Neural progenitor cell (in vitro differentiated cells): Measurements from ENCODE around the gene STX17. TPM values are rescaled to one million over a fixed set of nuclear protein-coding genes. Genes with fewer than 3 reads are reported as not detected.
"Not testable (repeated sequence)": the region's sequence is repeated elsewhere in the genome, so short reads cannot be mapped to it uniquely, and the experiment has no call there.

Experiments
- DNase-seq: peaks from one replicate; pipeline ENCODE4 v3.0.0-alpha.2; 2016; ENCODE audit warnings: low spot score
- H2AFZ ChIP-seq: fragments of 200-600 bp; sonication (generic); replicated peaks from 2 replicates; pipeline ENCODE4 v1.6.1; 2016; ENCODE audit warnings: antibody characterized with exemption
- H3F3A ChIP-seq: fragments of 200-600 bp; sonication (generic); 2 replicates; pipeline ENCODE4 v1.6.1; 2016; ENCODE audit warnings: antibody characterized with exemption, low read depth
- H3K27ac ChIP-seq: fragments of 200-600 bp; sonication (generic); 2 replicates; pipeline ENCODE4 v1.5.1; 2016; ENCODE audit warnings: mild to moderate bottlenecking
- H3K27me3 ChIP-seq: fragments of 200-600 bp; sonication (generic); 2 replicates; pipeline ENCODE4 v1.6.1; 2016; ENCODE audit warnings: mild to moderate bottlenecking, moderate library complexity
- H3K36me3 ChIP-seq: fragments of 200-600 bp; sonication (generic); 2 replicates; pipeline ENCODE4 v1.5.1; 2016
- H3K4me1 ChIP-seq: fragments of 200-600 bp; sonication (generic); 2 replicates; pipeline ENCODE4 v1.6.1; 2016; ENCODE audit warnings: mixed run types
- H3K4me2 ChIP-seq: fragments of 200-600 bp; sonication (generic); 2 replicates; pipeline ENCODE4 v1.6.1; 2016
- H3K4me3 ChIP-seq: fragments of 200-600 bp; sonication (generic); 2 replicates; pipeline ENCODE4 v1.5.1; 2016
- H3K79me2 ChIP-seq: fragments of 200-600 bp; sonication (generic); 2 replicates; pipeline ENCODE4 v1.6.1; 2016; ENCODE audit warnings: low read depth
- H3K9ac ChIP-seq: fragments of 200-600 bp; sonication (generic); 2 replicates; pipeline ENCODE4 v1.6.1; 2016
- H3K9me3 ChIP-seq: fragments of 200-600 bp; sonication (generic); 2 replicates; pipeline ENCODE4 v1.5.1; 2016; ENCODE audit warnings: low read depth
- H4K20me1 ChIP-seq: fragments of 200-600 bp; sonication (generic); 2 replicates; pipeline ENCODE4 v1.6.1; 2016; ENCODE audit warnings: low read depth
- H3K27ac Mint-ChIP-seq: 3 replicates; pipeline ENCODE4 v1.8.0; 2021; ENCODE audit warnings: mixed read lengths
- H3K27me3 Mint-ChIP-seq: 2 replicates; pipeline ENCODE4 v1.8.0; 2022; ENCODE audit warnings: low read depth, mild to moderate bottlenecking, inconsistent platforms, moderate library complexity, mixed read lengths; ENCODE audit not compliant: insufficient read depth
- H3K36me3 Mint-ChIP-seq: 3 replicates; pipeline ENCODE4 v1.8.0; 2021; ENCODE audit warnings: mixed read lengths
- H3K4me1 Mint-ChIP-seq: 3 replicates; pipeline ENCODE4 v1.8.0; 2021; ENCODE audit warnings: mixed read lengths
- H3K4me3 Mint-ChIP-seq: 3 replicates; pipeline ENCODE4 v1.8.0; 2021; ENCODE audit warnings: mild to moderate bottlenecking, moderate library complexity, mixed read lengths
- H3K9me3 Mint-ChIP-seq: 3 replicates; pipeline ENCODE4 v1.8.0; 2020; ENCODE audit warnings: mixed read lengths
- EZH2 ChIP-seq: fragments of 200-600 bp; sonication (generic); IDR thresholded peaks from 2 replicates; pipeline ENCODE4 v1.6.1; 2017; ENCODE audit warnings: antibody characterized with exemption, mild to moderate bottlenecking, moderate library complexity
- EZH2phosphoT487 ChIP-seq: fragments of 200-600 bp; sonication (generic); IDR thresholded peaks from 2 replicates; pipeline ENCODE4 v1.6.1; 2017; ENCODE audit warnings: antibody characterized with exemption
- total RNA-seq: library from RNA; depleted of rRNA; stranded (reverse); fragments of >200 nt; gene quantifications from 2 replicates; pipeline ENCODE4 v1.2.3, GENCODE V29; 2015; ENCODE audit warnings: low replicate concordance
- TF ChIP-seq, protein P1 (sequence below): fragments of 200-600 bp; sonication (generic); IDR thresholded peaks from 2 replicates; pipeline ENCODE4 v1.5.1; 2017; ENCODE audit warnings: antibody characterized with exemption, mild to moderate bottlenecking

STX17 gene
- 31.7 and 34.4 TPM in 2 replicates for total RNA-seq

DNA sequence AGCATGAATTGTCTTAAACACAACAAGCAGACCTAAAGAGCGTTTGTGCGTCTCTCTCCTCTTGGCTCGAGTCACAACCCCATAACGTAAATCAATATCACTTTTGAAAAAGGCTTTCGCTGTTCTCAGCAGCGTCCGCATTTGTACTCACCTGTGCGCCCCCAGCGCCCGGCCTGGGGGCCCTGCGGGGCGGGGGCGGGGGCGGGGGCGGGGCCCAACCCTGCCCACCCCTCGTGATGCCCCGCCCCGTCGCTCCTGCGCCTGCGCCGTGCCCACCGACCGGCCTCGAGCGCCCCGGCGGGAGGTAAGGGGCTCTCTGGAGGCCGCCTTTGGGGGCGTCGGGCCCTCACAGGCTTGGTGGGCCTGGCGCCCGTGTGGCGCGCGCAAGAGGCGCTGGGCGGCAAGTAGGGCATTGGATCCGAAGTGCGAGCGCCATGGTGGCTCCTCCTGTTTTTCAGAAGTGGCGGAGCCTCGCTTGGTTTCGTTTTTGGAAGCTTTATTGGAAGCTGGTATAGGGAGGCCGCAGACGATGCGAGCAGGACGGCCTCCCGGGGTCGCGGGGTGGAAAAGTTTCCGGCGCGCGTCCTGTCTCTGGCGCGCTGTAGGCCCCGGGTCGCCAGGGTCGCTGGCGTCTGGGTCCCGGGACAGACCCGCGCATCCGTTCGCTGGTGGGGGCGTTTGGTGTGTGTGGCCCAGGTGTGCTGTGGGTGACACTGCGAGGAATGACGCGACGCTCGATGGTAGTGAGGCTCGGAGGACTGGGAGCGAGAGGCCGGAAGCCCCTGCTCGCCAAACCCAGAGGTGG is at the start of gene STX17:
STX17 (plus strand) TSS at position 252 of the 805 bp plus-strand sequence. CDS start 8,586 bp downstream, outside the sequence.
- H3K36me3 ChIP-seq = no peaks in the 10 kb centered on the region
- H3K36me3 Mint-ChIP-seq = peaks cover 2% of the 10 kb centered on the region

GRCh38 chr9:99857576-99857975 is 48.9 kb upstream of the STX17 start:
- DNase-seq, H3K27ac ChIP-seq, H3K4me3 Mint-ChIP-seq, H3K79me2 ChIP-seq, H3K36me3 Mint-ChIP-seq, H3K27me3 Mint-ChIP-seq, H3K9ac ChIP-seq, H4K20me1 ChIP-seq, H2AFZ ChIP-seq, H3K9me3 Mint-ChIP-seq, H3K36me3 ChIP-seq, H3K9me3 ChIP-seq, H3K27me3 ChIP-seq, H3K4me3 ChIP-seq, H3F3A ChIP-seq, H3K27ac Mint-ChIP-seq, H3K4me2 ChIP-seq: not testable (repeated sequence)
- peaks cover 28% of the 10 kb centered on the region for H3K4me1 Mint-ChIP-seq
- H3K4me1 ChIP-seq = peaks cover 14% of the 10 kb centered on the region

More for the DNA sequence above, at the start of gene STX17:
- peaks cover 10% of the 10 kb centered on the region for H3K4me1 Mint-ChIP-seq
- H3K27me3 Mint-ChIP-seq = no peaks in the 10 kb centered on the region
- Histone ChIP-seq H3K79me2 (peaks cover 20% of the 10 kb centered on the region), H3K4me3 (peak within 1 kb of the TSS; percentile 83), H3K4me1 (peaks cover 16% of the 10 kb centered on the region), H3F3A (peaks cover 7% of the 10 kb centered on the region), H3K9ac (peak within 1 kb of the TSS; percentile 70), H3K4me2 (peak within 1 kb of the TSS; percentile 93), H3K27ac (no peak within 1 kb of the TSS), H2AFZ (peak within 1 kb of the TSS; percentile 95), H4K20me1 (no peaks in the 10 kb centered on the region), H3K9me3 (no peaks in the 10 kb centered on the region), H3K27me3 (peaks cover 8% of the 10 kb centered on the region)
- H3K27ac Mint-ChIP-seq = peak within 1 kb of the TSS; percentile 50
- TF ChIP-seq EZH2phosphoT487 (no peak), EZH2 (no peak)
- TF ChIP-seq, protein P1, sequence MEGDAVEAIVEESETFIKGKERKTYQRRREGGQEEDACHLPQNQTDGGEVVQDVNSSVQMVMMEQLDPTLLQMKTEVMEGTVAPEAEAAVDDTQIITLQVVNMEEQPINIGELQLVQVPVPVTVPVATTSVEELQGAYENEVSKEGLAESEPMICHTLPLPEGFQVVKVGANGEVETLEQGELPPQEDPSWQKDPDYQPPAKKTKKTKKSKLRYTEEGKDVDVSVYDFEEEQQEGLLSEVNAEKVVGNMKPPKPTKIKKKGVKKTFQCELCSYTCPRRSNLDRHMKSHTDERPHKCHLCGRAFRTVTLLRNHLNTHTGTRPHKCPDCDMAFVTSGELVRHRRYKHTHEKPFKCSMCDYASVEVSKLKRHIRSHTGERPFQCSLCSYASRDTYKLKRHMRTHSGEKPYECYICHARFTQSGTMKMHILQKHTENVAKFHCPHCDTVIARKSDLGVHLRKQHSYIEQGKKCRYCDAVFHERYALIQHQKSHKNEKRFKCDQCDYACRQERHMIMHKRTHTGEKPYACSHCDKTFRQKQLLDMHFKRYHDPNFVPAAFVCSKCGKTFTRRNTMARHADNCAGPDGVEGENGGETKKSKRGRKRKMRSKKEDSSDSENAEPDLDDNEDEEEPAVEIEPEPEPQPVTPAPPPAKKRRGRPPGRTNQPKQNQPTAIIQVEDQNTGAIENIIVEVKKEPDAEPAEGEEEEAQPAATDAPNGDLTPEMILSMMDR = no peak
- peak; percentile 88 for DNase-seq
- no peaks in the 10 kb centered on the region for H3K9me3 Mint-ChIP-seq
- H3K4me3 Mint-ChIP-seq = peak within 1 kb of the TSS; percentile 97

DNA sequence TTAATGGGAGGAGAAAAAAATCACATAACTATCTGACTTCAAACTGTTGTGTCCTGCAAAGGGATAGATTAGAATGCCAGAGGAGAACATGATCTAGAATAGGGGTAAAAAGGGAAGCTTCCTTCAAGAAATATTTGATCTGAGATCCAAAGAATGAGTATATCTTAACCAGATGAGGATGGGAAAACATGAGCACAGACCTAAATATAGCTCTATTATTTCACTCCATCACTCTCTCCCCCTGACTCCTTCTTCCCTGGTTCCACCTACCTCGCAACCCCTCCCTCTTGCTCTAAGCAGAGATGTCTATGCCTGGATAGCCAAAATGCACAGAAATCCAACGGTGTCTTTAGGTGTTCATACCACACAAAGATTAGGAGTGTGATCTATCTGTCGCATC is 48.4 kb upstream of the STX17 start:
- H3K9me3 ChIP-seq = no peaks in the 10 kb centered on the region
- Mint-ChIP-seq H3K4me1 (peaks cover 33% of the 10 kb centered on the region), H3K36me3 (peaks cover 1% of the 10 kb centered on the region), H3K9me3 (peaks cover 2% of the 10 kb centered on the region), H3K4me3 (no peak overlapping the region), H3K27me3 (no peaks in the 10 kb centered on the region), H3K27ac (no peak overlapping the region)
- no peak overlapping the region for H3K27ac ChIP-seq
- no peaks in the 10 kb centered on the region for H3F3A ChIP-seq
- H3K79me2 ChIP-seq = no peaks in the 10 kb centered on the region
- DNase-seq = no peak
- peaks cover 18% of the 10 kb centered on the region for H3K4me1 ChIP-seq
- no peaks in the 10 kb centered on the region for H3K36me3 ChIP-seq
- no peak overlapping the region for H3K9ac ChIP-seq
- no peak overlapping the region for H3K4me2 ChIP-seq
- no peak for TF ChIP-seq EZH2phosphoT487
- no peak for TF ChIP-seq EZH2
- TF ChIP-seq, protein P1 = no peak
- no peak overlapping the region for H3K4me3 ChIP-seq
- no peak overlapping the region for H2AFZ ChIP-seq
- no peaks in the 10 kb centered on the region for H3K27me3 ChIP-seq
- H4K20me1 ChIP-seq = no peaks in the 10 kb centered on the region
